GM23338 (cell line): ENCODE measurements around the gene ABR. TPM values are rescaled to one million over a fixed set of nuclear protein-coding genes. Genes with fewer than 3 reads are reported as not detected.
"Not testable (repeated sequence)": the region's sequence is repeated elsewhere in the genome, so short reads cannot be mapped to it uniquely, and the experiment has no call there.

ENCODE experiments used
- ATAC-seq: fragments of 200-7000 bp; cut with Tn5 transposase; 3 replicates; pipeline ENCODE4 v1.9.1; 2020
- DNase-seq: peaks from one replicate; pipeline ENCODE4 v3.0.0-alpha.2; 2015; ENCODE audit warnings: low spot score
- H2AFZ ChIP-seq: fragments of 200-600 bp; sonication (generic); 2 replicates; pipeline ENCODE4 v1.8.0; 2016; ENCODE audit warnings: antibody characterized with exemption, mild to moderate bottlenecking, moderate library complexity
- H3F3A ChIP-seq: fragments of 200-600 bp; sonication (generic); replicated peaks from 2 replicates; pipeline ENCODE4 v1.8.0; 2017; ENCODE audit warnings: antibody characterized with exemption, mixed run types, low read depth
- H3K27ac ChIP-seq: fragments of 200-600 bp; sonication (generic); 2 replicates; pipeline ENCODE4 v1.6.1; 2016; ENCODE audit warnings: low read depth
- H3K27me3 ChIP-seq: fragments of 200-600 bp; sonication (generic); 2 replicates; pipeline ENCODE4 v1.8.0; 2016; ENCODE audit warnings: mild to moderate bottlenecking, mixed run types, moderate library complexity; ENCODE audit not compliant: insufficient read depth
- H3K36me3 ChIP-seq: fragments of 200-600 bp; sonication (generic); 2 replicates; pipeline ENCODE4 v1.8.0; 2016; ENCODE audit warnings: mild to moderate bottlenecking; ENCODE audit not compliant: insufficient read depth
- H3K4me1 ChIP-seq: fragments of 200-600 bp; sonication (generic); 2 replicates; pipeline ENCODE4 v1.8.0; 2016; ENCODE audit warnings: mild to moderate bottlenecking, moderate library complexity; ENCODE audit not compliant: insufficient read depth
- H3K4me2 ChIP-seq: fragments of 200-600 bp; sonication (generic); 2 replicates; pipeline ENCODE4 v1.7.1; 2017; ENCODE audit warnings: mixed run types
- H3K4me3 ChIP-seq: fragments of 200-600 bp; sonication (generic); 2 replicates; pipeline ENCODE4 v1.6.1; 2016; ENCODE audit warnings: mixed run types
- H3K79me2 ChIP-seq: fragments of 200-600 bp; sonication (generic); replicated peaks from 2 replicates; pipeline ENCODE4 v1.8.0; 2017; ENCODE audit warnings: mild to moderate bottlenecking; ENCODE audit not compliant: insufficient read depth
- H3K9me2 ChIP-seq: fragments of 200-600 bp; sonication (generic); 2 replicates; pipeline ENCODE4 v1.8.0; 2017; ENCODE audit not compliant: insufficient read depth
- H4K20me1 ChIP-seq: fragments of 200-600 bp; sonication (generic); replicated peaks from 2 replicates; pipeline ENCODE4 v1.8.0; 2017; ENCODE audit warnings: mild to moderate bottlenecking; ENCODE audit not compliant: insufficient read depth
- H3K27ac Mint-ChIP-seq: 2 replicates; pipeline ENCODE4 v1.8.0; 2020; ENCODE audit warnings: inconsistent platforms, mild to moderate bottlenecking, moderate library complexity, mixed read lengths
- H3K27me3 Mint-ChIP-seq: 3 replicates; pipeline ENCODE4 v1.8.0; 2022; ENCODE audit warnings: low read depth, mild to moderate bottlenecking, moderate library complexity, mixed read lengths, inconsistent platforms; ENCODE audit not compliant: insufficient read depth, poor library complexity
- H3K36me3 Mint-ChIP-seq: 3 replicates; pipeline ENCODE4 v1.8.0; 2021; ENCODE audit warnings: low read depth, mild to moderate bottlenecking, inconsistent platforms, moderate library complexity, mixed read lengths
- H3K4me1 Mint-ChIP-seq: 3 replicates; pipeline ENCODE4 v1.8.0; 2020; ENCODE audit warnings: mild to moderate bottlenecking, inconsistent platforms, mixed read lengths
- H3K4me3 Mint-ChIP-seq: 3 replicates; pipeline ENCODE4 v1.8.0; 2021; ENCODE audit warnings: moderate library complexity, mild to moderate bottlenecking, inconsistent platforms, mixed read lengths
- H3K9me3 Mint-ChIP-seq: 3 replicates; pipeline ENCODE4 v1.8.0; 2020; ENCODE audit warnings: moderate library complexity, mild to moderate bottlenecking, inconsistent platforms, mixed read lengths
- EZH2 ChIP-seq: fragments of 200-600 bp; sonication (generic); IDR thresholded peaks from one replicate; pipeline ENCODE4 v1.8.0; 2017; ENCODE audit warnings: antibody characterized with exemption, mild to moderate bottlenecking, low read depth; ENCODE audit not compliant: unreplicated experiment
- REST ChIP-seq: IDR thresholded peaks from one replicate; pipeline ENCODE4 v1.6.1; 2018; ENCODE audit warnings: antibody characterized with exemption; ENCODE audit not compliant: unreplicated experiment
- ZNF114 ChIP-seq: fragments of 250-450 bp; sonication (Bioruptor Pico); IDR thresholded peaks from 2 replicates; pipeline ENCODE4 v1.5.0; 2020; ENCODE audit warnings: mild to moderate bottlenecking, moderate library complexity
- polyA plus RNA-seq: library from polyadenylated mRNA; unstranded; fragments of >200 nt; fragmentation: Nextera tagmentation; extraction: Ambion mirVana; gene quantifications from 2 replicates; pipeline ENCODE4 v1.2.1, GENCODE V29; 2016
- total RNA-seq: library from RNA; depleted of rRNA; stranded (reverse); fragments of >200 nt; shearing (Covaris generic); gene quantifications from 2 replicates; pipeline ENCODE4 v1.2.3, GENCODE V29; 2014

ABR gene
- total and polyA plus RNA-seq, 2 experiments from 2014 or later, result 15.0 to 27.7 TPM

GRCh38 chr17:1134634-1135324 is 45.0 kb downstream of the ABR start (continued):
- TF ChIP-seq ZNF114 (CRISPR knock-in tag) (no peak), REST (no peak)

GRCh38 chr17:1130191-1130590 is 49.6 kb downstream of the ABR start:
- DNase-seq, result no peak
- no peaks in the 10 kb centered on the region; the same call in 2 of the 3 replicates for H3K4me1 Mint-ChIP-seq
- H3K36me3 Mint-ChIP-seq, result peaks cover 13% of the 10 kb centered on the region
- H3K9me2 ChIP-seq, result no peaks in the 10 kb centered on the region
- H3K4me2 ChIP-seq, result no peak overlapping the region
- H3F3A ChIP-seq, result no peaks in the 10 kb centered on the region
- H3K4me3 ChIP-seq, result no peak overlapping the region
- H3K27ac Mint-ChIP-seq, result no peak overlapping the region
- TF ChIP-seq EZH2, result no peak
- no peak for TF ChIP-seq REST
- TF ChIP-seq ZNF114 (CRISPR knock-in tag), result no peak
- H3K79me2 ChIP-seq, result no peaks in the 10 kb centered on the region
- no peak overlapping the region for H3K4me3 Mint-ChIP-seq
- H3K27me3 Mint-ChIP-seq, result peaks cover 7% of the 10 kb centered on the region
- no peaks in the 10 kb centered on the region for H3K4me1 ChIP-seq
- no peaks in the 10 kb centered on the region for H4K20me1 ChIP-seq
- no peak for ATAC-seq
- H3K9me3 Mint-ChIP-seq, result peaks cover 5% of the 10 kb centered on the region
- H3K27ac ChIP-seq, result no peak overlapping the region
- H3K27me3 ChIP-seq, result no peaks in the 10 kb centered on the region
- H2AFZ ChIP-seq, result no peak overlapping the region
- no peaks in the 10 kb centered on the region for H3K36me3 ChIP-seq

- H3F3A ChIP-seq, H3K4me2 ChIP-seq, ATAC-seq, H3K4me1 ChIP-seq, H3K9me3 Mint-ChIP-seq, DNase-seq, H4K20me1 ChIP-seq, H3K4me3 ChIP-seq, H3K27me3 Mint-ChIP-seq, H3K27ac ChIP-seq, H3K27ac Mint-ChIP-seq, H3K79me2 ChIP-seq, H3K4me1 Mint-ChIP-seq, H3K27me3 ChIP-seq, H3K4me3 Mint-ChIP-seq, H3K9me2 ChIP-seq, H3K36me3 ChIP-seq, H2AFZ ChIP-seq: not testable (repeated sequence)
- H3K36me3 Mint-ChIP-seq, result peaks cover 13% of the 10 kb centered on the region
These were observed 51.3 kb downstream of the ABR start for GRCh38 chr17:1128463-1128862.
